ENCODE measurements around the gene SPRY4. TPM values are rescaled to one million over a fixed set of nuclear protein-coding genes. Genes with fewer than 3 reads are reported as not detected.

The SPRY4 gene
- total RNA-seq, 1 experiment from 2014 or later = 35.5 TPM

GRCh38 chr5:142316681-142317080 is 8.1 kb downstream of the SPRY4 start:
- TF ChIP-seq CTCF (conservative IDR thresholded peaks at IDR 0.05; ENCODE audit: low read depth, low read length) = no peak
- TF ChIP-seq EZH2 (IDR thresholded peaks at IDR 0.05; ENCODE audit: borderline replicate concordance, low read depth, low read length, poor library complexity, severe bottlenecking) = no peak
- no peaks in the 10 kb centered on the region for H3K9me3 ChIP-seq (ENCODE audit: low read depth, low read length, poor library complexity, severe bottlenecking)
- peaks cover 84% of the 10 kb centered on the region for H3K4me1 ChIP-seq (ENCODE audit: insufficient read depth, low read length, poor library complexity, severe bottlenecking)
- peak overlapping the region; percentile 65 for H3K27ac ChIP-seq (ENCODE audit: low read depth, low read length, poor library complexity, severe bottlenecking)
- no peaks in the 10 kb centered on the region for H3K27me3 ChIP-seq (replicated peaks; ENCODE audit: insufficient read depth, low read depth, low read length, poor library complexity)
- POLR2A ChIA-PET (ENCODE audit: low non-redundant PET) = no interaction called here
- intact Hi-C loops (cut with micrococcal nuclease; ENCODE audit: unreplicated experiment) = loop anchor here (2.0 to 5.0 kb wide), 4 partner anchors 26 to 381 kb away; no protein-coding TSS in a partner anchor
- peak; percentile 77 for DNase-seq (ENCODE audit: low spot score)
- no TSS peak for BruUV-seq (replicated peaks)
- CTCF ChIA-PET = interaction anchor here (1.6 kb wide), 1 partner anchor 8 kb away, joined by 5 read pairs; the partner anchor contains the start of gene SPRY4
- H3K4me3 ChIP-seq (ENCODE audit: low read depth, low read length, poor library complexity, severe bottlenecking) = peak overlapping the region; percentile 18
- H3K36me3 ChIP-seq (ENCODE audit: insufficient read depth, low read length, poor library complexity, severe bottlenecking) = peaks cover 30% of the 10 kb centered on the region

- POLR2A ChIA-PET (ENCODE audit: low non-redundant PET) = interaction anchor here (0.5 to 0.6 kb wide), 2 partner anchors 9 to 79 kb away, joined by 4 to 6 read pairs; partner anchors contain the start of gene SPRY4
- peak; percentile 98 for DNase-seq (ENCODE audit: low spot score)
- H3K36me3 ChIP-seq (ENCODE audit: insufficient read depth, low read length, poor library complexity, severe bottlenecking) = peaks cover 36% of the 10 kb centered on the region
- no peaks in the 10 kb centered on the region for H3K27me3 ChIP-seq (replicated peaks; ENCODE audit: insufficient read depth, low read depth, low read length, poor library complexity)
- no peaks in the 10 kb centered on the region for H3K9me3 ChIP-seq (ENCODE audit: low read depth, low read length, poor library complexity, severe bottlenecking)
- H3K4me1 ChIP-seq (ENCODE audit: insufficient read depth, low read length, poor library complexity, severe bottlenecking) = peaks cover 78% of the 10 kb centered on the region
- intact Hi-C loops (cut with micrococcal nuclease; ENCODE audit: unreplicated experiment) = loop anchor here (2.0 to 5.0 kb wide), 4 partner anchors 25 to 381 kb away; no protein-coding TSS in a partner anchor
- H3K27ac ChIP-seq (ENCODE audit: low read depth, low read length, poor library complexity, severe bottlenecking) = peak overlapping the region; percentile 65
- peak overlapping the region; percentile 18 for H3K4me3 ChIP-seq (ENCODE audit: low read depth, low read length, poor library complexity, severe bottlenecking)
- TF ChIP-seq EZH2 (IDR thresholded peaks at IDR 0.05; ENCODE audit: borderline replicate concordance, low read depth, low read length, poor library complexity, severe bottlenecking) (no peak), CTCF (conservative IDR thresholded peaks at IDR 0.05; ENCODE audit: low read depth, low read length) (no peak)
- CTCF ChIA-PET = interaction anchor here (0.5 to 1.6 kb wide), 3 partner anchors 9 to 232 kb away, joined by 3 to 5 read pairs (median 3); partner anchors contain the start of gene SPRY4
- no TSS peak for BruUV-seq (replicated peaks)
These were observed 8.8 kb downstream of the SPRY4 start for GRCh38 chr5:142316051-142316450.

GRCh38 chr5:142315096-142315900 is 9.5 kb downstream of the SPRY4 start:
- Histone ChIP-seq H3K4me3 (ENCODE audit: low read depth, low read length, poor library complexity, severe bottlenecking) (no peak overlapping the region), H3K4me1 (ENCODE audit: insufficient read depth, low read length, poor library complexity, severe bottlenecking) (peaks cover 71% of the 10 kb centered on the region), H3K27me3 (replicated peaks; ENCODE audit: insufficient read depth, low read depth, low read length, poor library complexity) (no peaks in the 10 kb centered on the region), H3K27ac (ENCODE audit: low read depth, low read length, poor library complexity, severe bottlenecking) (no peak overlapping the region), H3K36me3 (ENCODE audit: insufficient read depth, low read length, poor library complexity, severe bottlenecking) (peaks cover 43% of the 10 kb centered on the region), H3K9me3 (ENCODE audit: low read depth, low read length, poor library complexity, severe bottlenecking) (no peaks in the 10 kb centered on the region)
- ChIA-PET CTCF (interaction anchor here (0.9 to 1.6 kb wide), 2 partner anchors 10 to 233 kb away, joined by 3 to 5 read pairs; partner anchors contain the start of gene SPRY4), POLR2A (ENCODE audit: low non-redundant PET) (interaction anchor here (0.5 to 0.6 kb wide), 3 partner anchors 10 to 555 kb away, joined by 3 to 6 read pairs (median 4); partner anchors contain the start of gene SPRY4)
- BruUV-seq (replicated peaks) = no TSS peak
- intact Hi-C loops (cut with micrococcal nuclease; ENCODE audit: unreplicated experiment) = loop anchor here (5.0 kb wide), 1 partner anchor 382 kb away; no protein-coding TSS in a partner anchor
- DNase-seq (ENCODE audit: low spot score) = no peak
- TF ChIP-seq CTCF (conservative IDR thresholded peaks at IDR 0.05; ENCODE audit: low read depth, low read length) (no peak), EZH2 (IDR thresholded peaks at IDR 0.05; ENCODE audit: borderline replicate concordance, low read depth, low read length, poor library complexity, severe bottlenecking) (no peak)
